Measurements from ENCODE around the gene LIN54.

GRCh38 chr4:82892467-82892802 lies 118.2 kb downstream of the LIN54 start:
- TF ChIP-seq MAX (IDR thresholded peaks at IDR 0.05) (no peak), EGR1 (IDR thresholded peaks at IDR 0.05) (no peak), TCF12 (IDR thresholded peaks at IDR 0.05; ENCODE audit: low read depth) (no peak)

All from Ishikawa (cell line).